Fibroblast of peridontal ligament (primary cell): ENCODE data around the gene SLC12A4.
"Not testable (repeated sequence)": the region's sequence is repeated elsewhere in the genome, so short reads cannot be mapped to it uniquely, and the experiment has no call there.

Experiments
- DNase-seq: peaks from one replicate; pipeline ENCODE4 v3.0.0-alpha.2; 2010; ENCODE audit errors: extremely low read depth

SLC12A4 gene

DNA sequence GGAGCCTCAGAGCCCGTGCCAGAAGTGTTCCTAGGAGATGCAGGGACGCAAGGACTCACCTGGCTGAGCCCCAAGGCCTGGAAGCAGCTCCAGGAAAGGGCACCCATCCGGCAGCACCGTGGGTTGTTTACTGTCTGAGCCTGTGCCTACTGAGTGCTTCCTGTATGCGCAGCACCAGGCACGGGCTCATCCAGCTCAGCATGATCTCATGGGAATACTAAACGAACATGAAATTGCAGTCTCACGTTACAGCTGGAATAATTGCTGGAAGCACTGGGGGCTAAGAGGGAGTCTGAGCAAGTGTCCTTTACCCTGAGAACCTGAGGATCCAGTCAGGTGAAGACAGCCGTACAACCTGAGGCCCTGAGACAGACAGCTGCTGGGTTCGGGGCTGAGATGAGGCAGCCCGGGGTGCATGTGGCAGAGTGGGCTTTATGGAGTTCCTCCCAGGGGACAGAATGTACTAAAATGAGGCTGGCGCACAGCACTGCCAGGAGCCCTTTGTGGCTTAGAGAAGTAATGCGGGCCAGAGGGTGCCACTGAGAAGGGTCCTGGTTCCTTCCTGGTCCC is 42.2 kb downstream of the SLC12A4 start:
- peak; percentile 61 for DNase-seq

GRCh38 chr16:67924140-67924906 is 44.1 kb downstream of the SLC12A4 start:
- no peak for DNase-seq

DNA sequence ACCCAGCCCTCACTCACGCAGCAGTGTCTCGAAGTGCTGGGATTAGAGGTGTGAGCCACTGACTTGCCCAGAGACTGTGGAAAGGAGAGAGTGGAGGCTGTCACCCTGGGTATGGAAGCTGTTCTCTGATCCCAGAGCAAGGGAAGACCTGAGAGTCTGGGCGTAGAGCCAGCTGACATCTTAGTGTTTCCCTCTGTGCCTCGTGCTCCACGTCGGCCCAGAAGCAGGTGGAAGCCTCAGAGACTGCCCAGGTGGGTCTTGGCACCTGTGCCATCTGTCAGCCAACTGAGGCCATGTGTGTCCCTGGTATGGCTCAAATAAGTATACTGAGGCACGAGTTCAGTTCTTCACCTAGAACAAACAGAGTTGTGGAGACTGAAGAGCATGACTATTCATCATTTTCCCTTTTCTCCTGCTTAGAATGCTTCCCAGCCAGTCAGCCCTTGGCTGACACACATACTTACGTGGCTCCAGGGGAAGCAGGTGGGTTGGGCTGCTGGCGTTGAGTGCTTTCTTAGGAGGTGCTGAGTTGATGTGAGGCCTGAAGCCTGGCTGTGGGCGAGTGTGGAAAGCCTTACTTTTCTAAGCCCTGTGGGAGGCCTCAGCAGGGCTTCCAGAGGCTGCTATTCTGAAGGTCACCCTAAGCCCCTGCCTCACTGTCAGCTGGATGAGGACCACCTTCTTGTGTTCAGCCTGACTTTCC is 44.9 kb downstream of the SLC12A4 start:
- no peak for DNase-seq

- DNase-seq = no peak
These were observed 45.7 kb downstream of the SLC12A4 start for GRCh38 chr16:67922740-67923139.

DNA sequence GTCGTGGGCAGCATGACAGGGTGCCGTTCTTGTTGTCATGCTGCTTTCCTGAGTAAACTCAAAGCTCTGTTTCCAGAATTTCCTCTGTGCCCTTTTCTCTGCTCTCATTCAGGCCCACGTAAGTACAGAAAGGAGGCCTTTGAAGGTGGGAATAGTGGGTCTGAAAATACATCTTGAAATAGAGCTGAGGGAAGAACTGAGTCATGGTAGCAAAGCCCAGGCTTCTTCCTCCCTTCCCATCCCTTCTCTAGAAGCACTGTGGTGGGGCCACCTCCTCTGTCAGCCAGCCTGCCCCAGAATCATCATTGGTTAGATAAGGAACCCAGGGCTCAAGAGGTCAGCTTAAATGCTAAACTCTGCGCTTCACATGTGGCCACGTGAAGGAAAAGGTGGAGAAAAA is 46.2 kb downstream of the SLC12A4 start:
- DNase-seq = no peak

DNA sequence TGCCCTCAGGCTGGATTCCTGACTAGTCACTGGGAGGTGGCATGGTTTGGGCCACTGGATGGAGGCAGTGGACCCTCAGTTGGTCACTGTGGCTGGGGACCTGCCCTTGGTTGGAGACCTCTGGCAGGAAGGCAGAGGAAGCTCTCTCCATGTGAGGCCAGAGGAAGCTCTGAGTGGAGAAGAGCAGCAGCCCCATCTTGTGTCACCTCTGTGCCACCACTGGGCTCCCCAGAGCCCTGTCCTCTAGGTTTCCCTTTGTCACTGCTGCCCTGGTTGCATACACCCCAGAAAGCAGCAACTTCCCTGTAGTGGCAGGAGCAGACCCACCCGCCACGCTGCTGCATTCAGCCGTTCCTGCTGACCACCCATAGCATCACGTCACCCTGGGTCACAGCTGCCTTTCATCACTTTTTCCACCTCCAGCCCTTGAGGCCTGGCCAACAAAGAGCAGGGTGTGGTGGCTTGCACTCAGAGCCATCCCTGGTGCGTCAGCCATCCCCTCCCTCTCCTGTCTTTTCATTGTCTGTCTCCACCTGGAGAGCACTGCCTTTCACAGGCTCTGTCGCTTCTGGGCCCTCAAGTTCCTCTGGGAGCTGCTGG is 48.7 kb downstream of the SLC12A4 start:
- DNase-seq = no peak

DNA sequence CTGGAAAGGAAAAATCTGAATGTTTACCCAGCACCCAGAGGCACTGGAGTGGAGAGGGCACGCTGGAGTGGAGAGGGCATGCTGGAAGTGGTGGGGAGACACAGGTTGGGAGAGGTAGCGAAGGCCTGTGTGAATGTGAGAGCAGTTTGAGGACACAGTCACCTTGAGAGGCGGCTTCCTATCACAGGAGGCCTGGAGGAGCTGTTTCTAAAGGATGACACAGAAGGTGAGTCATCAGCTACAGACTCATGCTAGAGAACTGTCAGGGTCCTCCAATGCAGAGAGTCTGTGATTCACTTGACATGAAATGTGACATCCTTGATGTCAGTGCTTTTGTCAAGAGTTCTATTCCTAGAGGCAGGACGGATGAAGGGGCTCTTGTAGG is 50.6 kb downstream of the SLC12A4 start:
- DNase-seq = peak; percentile 54

DNA sequence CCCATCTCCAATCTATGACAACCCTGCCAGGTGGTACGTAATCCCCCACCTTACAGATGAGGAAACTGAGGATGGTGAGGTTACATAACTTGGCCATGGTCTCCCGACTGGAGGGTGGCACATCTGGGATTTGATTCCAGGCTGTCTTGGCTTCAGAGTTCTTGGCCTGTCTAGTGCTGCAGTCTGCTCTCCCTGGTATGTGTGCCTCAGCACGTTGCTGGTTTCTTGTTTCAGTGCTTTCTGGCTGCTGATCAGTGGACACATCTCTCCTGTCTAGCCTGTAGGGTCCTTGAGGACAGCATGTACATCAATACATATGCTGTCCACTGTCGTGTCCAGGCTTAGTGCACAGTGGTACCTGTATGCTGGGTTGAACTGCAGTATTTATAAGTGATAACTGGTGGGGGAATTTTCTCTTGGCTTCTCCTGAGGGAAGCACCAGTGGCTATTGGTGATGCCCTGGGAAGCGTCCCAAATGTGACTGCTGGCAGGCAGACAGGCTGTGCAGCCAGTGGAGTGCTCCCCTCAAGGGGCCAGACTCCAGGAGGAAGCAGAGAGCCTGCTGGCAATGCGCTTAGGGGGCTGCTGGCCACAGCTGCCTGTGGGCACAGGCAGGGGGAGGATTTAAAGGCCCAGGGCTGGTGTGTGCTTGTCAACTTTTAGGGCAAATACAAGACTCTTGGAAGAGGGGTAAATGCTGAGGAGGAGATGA is 51.1 kb downstream of the SLC12A4 start:
- peak; percentile 50 for DNase-seq

GRCh38 chr16:67915831-67916723 is 52.4 kb downstream of the SLC12A4 start:
- DNase-seq = no peak

DNA sequence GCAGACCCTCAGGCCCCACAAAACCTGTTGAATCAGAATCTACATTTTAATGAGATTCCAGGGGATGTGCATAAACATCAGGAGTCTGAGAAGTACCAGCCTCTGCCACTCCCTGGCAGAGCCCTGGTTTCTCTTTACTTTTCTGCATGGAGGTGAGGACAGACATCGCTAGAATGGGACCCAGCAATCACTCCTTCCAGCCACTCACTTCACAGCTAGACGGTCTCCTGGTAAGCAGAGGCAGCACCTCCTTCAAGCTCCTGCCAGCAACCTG is 53.0 kb downstream of the SLC12A4 start:
- not testable (repeated sequence) for DNase-seq

GRCh38 chr16:67914758-67915495 is 53.5 kb downstream of the SLC12A4 start:
- no peak for DNase-seq

DNA sequence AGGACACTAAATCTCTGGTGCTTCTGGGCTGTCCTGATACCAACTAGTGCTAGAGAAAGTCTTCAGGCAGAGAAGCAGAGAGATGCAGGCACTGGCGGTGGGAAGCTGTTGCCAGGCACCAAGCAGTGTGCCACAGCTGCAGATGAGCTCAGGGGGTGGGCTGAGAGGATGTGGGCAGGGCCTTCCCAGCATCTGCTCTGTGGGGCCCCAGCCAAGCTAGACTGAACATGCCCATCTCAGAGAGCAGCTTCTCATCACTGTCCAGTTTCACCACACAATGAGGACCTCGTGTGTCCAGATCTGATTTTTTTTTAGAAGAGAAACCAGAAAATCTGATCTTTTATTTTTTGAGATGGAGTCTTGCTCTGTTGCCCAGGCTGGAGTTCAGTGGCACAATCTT is 58.3 kb downstream of the SLC12A4 start:
- peak; percentile 85 for DNase-seq

DNA sequence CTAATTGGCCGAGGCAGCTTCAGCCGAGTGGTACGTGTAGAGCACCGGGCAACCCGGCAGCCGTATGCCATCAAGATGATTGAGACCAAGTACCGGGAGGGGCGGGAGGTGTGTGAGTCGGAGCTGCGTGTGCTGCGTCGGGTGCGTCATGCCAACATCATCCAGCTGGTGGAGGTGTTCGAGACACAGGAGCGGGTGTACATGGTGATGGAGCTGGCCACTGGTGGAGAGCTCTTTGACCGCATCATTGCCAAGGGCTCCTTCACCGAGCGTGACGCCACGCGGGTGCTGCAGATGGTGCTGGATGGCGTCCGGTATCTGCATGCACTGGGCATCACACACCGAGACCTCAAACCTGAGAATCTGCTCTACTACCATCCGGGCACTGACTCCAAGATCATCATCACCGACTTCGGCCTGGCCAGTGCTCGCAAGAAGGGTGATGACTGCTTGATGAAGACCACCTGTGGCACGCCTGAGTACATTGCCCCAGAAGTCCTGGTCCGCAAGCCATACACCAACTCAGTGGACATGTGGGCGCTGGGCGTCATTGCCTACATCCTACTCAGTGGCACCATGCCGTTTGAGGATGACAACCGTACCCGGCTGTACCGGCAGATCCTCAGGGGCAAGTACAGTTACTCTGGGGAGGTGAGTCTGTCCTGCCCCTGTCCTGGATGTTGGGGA is 59.2 kb downstream of the SLC12A4 start:
- no peak for DNase-seq

DNA sequence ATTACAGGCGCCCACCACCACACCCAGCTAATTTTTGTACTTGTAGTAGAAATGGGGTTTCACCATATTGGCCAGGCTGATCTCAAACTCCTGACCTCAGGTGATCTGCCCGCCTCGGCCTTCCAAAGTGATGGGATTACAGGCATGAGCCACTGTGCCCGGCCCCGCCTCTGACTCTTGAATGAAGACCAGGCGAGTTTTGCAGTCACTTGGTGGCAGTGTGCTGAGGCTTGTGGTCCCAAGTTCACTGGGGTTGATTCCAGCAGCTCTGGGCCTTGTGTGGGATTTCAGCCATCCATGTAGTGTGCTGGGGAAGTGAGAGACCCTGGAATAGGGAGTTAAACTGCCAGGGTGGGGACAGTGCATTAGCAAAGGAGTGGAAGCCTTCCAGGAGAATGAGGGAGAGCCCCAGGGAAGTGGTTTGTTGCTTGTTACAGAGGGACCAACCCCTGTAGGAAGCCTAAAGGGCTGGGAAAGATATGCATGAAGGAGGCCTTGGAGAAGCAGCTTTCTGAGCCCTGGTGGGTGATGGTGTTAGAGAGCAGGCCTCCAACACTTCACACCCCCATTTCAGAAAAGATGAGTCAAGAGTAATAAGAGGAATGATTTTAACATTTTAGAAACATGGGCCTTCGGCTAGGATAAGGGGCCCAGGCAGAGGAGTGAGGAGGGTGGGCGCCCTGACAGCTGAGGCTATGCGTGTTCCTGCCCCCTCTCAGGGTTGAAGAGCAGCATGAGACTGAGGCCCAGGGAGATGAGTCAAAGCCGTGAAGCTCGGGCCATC is 60.8 kb downstream of the SLC12A4 start:
- no peak for DNase-seq

DNA sequence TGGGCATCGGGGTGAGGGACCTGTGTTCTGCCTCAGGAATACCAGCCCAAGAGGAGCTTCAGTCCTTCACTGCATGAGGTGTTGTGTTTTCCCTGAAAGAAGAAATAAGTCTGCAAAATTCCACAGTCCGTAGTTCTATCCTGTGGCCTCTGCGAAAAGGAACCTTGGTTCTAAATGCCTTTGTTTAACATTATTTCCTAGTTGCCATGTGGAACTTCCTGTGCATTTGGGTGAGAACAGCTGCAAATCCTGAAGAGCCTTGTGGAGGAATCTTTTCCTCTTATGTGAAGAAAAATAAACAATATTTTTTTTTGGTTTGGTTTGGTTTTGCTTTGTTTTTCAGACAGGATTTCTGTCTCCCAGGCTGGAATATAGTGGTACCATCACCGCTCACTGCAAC is 65.6 kb downstream of the SLC12A4 start:
- DNase-seq = no peak

DNA sequence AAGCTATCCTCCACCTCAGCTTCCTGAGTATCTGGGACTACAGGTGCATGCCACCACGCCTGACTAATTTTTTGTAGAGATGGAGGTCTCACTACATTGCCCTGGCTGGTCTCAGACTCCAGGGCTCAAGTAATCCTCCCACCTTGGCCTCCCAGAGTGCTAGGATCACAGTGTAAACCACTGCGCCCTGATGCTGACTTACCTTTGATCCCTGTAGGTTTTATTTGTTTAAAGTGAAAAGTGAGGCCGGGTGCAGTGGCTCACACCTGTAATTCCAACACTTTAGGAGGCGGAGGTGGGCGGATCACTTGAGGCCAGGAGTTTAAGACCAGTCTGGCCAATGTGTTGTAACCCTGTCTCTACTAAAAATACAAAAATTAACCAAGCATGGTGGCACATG is 66.7 kb downstream of the SLC12A4 start:
- no peak for DNase-seq

DNA sequence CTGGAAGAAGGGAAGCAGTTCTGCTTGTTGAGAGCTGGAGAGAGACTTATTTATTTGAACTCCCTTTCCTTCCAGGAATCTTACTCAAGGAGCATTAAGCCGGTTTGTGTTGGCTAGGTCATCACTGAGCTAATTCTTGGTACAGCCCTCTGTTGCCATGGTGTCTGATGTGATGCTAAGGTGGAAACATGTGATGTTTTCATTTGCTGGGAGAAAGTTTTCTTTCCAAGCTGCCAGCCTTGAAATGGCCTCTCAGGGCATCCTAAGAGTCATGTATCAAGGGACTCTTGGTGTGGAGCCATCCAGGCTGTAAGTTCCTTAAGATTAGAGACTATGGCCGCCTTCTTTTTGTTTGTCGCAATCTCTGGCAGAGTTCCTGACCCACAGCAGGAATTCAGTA is 71.2 kb downstream of the SLC12A4 start:
- DNase-seq = peak; percentile 69

DNA sequence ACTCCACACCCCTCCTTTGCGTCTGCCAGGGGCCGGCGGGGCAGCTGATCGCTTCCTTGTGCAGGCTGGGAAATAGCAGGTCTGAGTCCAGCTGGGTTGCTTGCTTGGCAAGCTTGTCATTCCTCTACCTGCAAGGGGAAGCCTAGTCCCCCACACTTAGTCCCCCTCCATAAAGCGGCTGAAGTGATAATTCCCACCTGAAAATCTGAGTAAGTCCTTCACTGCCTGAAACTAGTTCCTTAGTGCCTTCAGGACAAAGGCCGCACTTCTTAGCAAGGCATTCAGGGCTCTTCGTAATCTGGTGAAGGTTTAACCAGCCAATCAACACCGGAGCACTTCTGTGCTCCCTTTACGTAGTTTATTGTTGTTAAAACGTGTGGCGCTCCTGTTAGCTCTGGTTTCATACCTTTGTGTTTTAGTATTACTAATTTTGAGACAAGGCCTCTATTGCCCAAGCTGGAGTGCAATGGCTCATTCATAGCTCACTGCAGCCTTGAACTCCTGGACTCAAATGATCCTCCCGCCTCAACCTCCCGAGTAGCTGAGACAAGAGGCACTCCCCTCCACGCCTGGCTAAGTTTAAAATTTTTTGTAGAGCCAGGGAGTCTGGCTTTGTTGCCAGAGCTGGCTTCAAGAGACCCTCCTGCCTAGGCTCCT is 74.6 kb downstream of the SLC12A4 start:
- peak; percentile 19 for DNase-seq
